ENCODE data around the gene PADI3.

DNA sequence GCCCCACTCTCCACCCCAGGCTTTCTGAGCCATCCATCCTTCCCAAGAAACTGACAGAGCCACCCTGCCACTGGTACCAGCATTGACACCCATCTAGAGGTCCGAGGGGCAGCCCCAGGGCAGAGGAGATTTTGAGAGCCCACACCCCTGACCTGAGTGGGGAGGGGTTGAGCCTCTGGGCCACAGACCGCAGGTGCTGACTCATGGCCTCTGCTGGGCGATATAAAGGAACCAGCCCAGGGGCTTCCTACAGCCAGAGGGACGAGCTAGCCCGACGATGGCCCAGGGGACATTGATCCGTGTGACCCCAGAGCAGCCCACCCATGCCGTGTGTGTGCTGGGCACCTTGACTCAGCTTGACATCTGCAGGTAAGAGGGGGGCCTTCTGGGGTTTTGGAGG, 59.0 kb downstream of the PADI3 start, which contains the start of gene PADI4:
- TF ChIP-seq POLR2A (IDR thresholded peaks at IDR 0.05) (no peak), CTCF (IDR thresholded peaks at IDR 0.05) (no peak), EP300 (IDR thresholded peaks at IDR 0.05) (no peak), POLR2AphosphoS5 (IDR thresholded peaks at IDR 0.05) (no peak)
